AML-193 (cell line): ENCODE data around the gene HYDIN.
A peak's percentile ranks its signal among the peaks of the same experiment; 100 is the strongest.

Experiments
- DNase-seq, 2 experiments: peaks; one replicate each; lab custom pipeline; 2025; lab: John Stamatoyannopoulos, UW

The HYDIN gene

GRCh38 chr16:71230122-71230845 is at the start of gene HYDIN:
HYDIN (minus strand) TSS chr16:71230722; CDS start chr16:71186895, 43,827 bp downstream.
- DNase-seq, result no peak

GRCh38 chr16:71276589-71277334 is 46.2 kb upstream of the HYDIN start:
- no peak for DNase-seq

DNA sequence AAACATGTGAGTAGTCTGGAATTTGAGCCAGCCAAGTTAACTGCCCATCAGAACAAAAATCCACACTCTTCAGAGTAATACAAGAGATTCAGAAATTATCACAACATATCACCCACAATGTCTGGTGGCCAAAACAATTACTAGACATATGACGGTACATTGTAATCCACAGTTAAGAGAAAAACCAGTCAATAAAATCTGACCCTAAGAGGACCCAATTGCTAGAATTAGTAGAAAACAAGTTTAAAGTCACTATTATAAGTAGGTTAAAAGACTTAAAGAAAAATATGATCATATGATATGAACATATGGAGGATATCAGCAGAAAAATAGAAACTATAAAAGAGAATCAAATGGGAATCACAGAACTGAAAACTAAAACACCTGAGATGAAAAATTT is 42.9 kb upstream of the HYDIN start:
- no peak for DNase-seq

- DNase-seq, result no peak
Measured at GRCh38 chr16:71264299-71264698, 33.8 kb upstream of the HYDIN start.

GRCh38 chr16:71263582-71263981 is 33.1 kb upstream of the HYDIN start:
- no peak for DNase-seq

- DNase-seq, result no peak
Measured at GRCh38 chr16:71262391-71262790, 31.9 kb upstream of the HYDIN start.

GRCh38 chr16:71260995-71261394 is 30.5 kb upstream of the HYDIN start:
- no peak for DNase-seq

- no peak for DNase-seq
Measured at GRCh38 chr16:71259086-71259485, 28.6 kb upstream of the HYDIN start.

DNA sequence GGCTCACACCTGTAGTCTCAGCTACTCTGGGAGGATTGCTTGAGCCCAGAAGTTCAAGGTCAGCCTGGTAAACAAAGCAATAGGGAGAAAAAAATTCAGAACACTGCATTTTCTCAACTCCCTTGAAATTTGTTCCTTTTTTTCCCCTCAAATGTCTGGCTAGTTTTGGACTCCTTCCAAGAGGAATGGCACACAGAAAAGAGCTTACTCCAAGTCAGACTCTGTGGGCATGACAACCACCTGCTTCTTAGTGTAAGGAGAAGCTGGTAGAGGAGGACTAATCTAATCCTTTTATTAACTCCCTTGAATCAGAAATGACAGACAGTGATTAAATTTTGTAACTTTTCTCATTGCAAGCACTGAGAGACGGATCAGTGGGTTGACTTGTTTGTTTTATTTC is 27.9 kb upstream of the HYDIN start:
- DNase-seq, result no peak

DNA sequence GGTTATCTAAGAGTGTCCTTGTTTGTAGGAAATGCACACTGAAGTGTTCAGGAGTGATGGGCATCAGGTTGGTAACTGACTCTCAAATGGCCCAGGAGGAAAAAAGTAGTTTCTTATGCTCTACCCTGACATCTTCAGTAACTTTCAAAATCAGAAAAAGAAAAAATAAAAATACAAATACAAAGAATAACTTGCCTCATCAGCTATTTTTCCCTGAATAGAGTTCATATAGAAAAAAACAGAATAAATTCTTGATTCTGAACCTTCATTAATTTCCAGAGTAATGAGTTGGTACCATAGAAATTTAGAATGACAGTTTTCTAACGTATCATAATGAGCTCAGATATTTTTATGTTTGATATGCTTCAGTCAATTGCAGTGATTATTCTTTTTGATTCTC is 27.2 kb upstream of the HYDIN start:
- DNase-seq, result no peak

- no peak for DNase-seq
Measured at GRCh38 chr16:71255721-71256120, 25.2 kb upstream of the HYDIN start.

DNA sequence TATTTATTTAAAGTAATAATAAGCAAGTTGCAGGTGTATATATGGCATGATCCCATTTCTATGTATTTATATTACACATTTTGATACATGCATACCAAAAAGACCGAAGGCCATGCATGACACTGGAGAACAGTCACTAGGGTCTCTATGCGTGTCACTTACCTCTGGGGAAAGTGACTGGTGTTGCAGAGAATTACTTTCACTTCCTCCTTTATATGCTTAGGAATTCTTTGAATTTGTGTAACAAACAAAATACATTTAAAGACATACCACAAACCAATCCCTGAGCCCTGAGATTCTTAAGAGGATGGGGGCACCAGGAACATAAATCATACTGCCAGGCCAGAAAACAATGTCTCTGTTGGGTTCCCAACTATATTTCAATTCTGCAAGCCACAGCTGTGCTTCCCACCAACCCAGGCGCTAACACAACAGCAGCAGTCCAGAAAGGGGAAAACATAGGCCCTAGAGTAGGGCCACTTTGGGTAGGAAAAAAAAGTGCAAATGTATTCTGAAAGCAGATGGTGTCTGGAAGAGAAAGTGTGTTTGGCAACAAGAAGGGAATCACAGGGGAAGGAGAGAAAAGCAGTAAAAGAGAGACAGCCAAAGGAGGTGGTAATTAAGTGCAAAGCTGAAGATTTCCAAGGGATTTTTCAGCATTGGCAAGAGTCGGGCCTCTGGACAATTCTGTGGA is 24.5 kb upstream of the HYDIN start:
- no peak for DNase-seq

- DNase-seq, result no peak
Measured at GRCh38 chr16:71250461-71251235, 20.1 kb upstream of the HYDIN start.

GRCh38 chr16:71249399-71249798 is 18.9 kb upstream of the HYDIN start:
- DNase-seq, result peak in 1 of 2 experiments; percentile 6

DNA sequence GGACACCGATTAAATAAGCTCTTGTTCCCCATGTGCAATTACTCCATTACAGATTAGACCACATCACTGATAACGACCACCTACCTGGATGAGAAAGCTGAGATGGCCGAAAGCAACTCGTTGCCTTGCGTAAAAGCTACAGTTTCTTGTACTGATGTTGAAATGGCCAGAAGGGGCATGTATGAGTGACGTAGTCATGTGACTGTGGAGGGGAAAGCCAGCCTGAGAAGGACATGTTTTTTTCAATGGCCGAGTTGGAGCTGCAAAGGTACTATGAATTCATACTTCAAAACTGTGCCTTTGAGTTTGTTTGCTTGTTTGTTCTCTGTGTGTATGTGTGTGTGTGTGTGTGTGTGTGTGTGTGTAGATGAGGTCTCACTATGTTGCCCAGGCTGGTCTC is 17.0 kb upstream of the HYDIN start:
- no peak for DNase-seq

DNA sequence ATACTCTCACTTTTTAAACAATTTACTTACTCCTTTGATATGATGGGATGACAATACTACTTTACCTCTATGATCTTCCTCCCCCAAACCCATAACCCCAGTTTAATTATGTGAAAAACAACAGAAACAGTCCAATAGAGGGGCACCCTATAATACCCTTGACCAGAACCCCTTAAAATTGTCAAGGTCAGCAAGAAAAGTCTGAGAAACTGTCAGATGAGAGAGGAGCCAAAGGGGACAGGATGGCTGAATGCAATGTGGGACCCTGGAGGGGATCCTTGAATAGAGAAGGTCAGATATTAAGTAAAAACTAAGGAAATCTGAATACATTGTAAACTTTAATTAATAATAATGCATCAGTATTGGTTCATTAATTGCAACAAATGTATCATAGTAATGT is 15.8 kb upstream of the HYDIN start:
- DNase-seq, result no peak

DNA sequence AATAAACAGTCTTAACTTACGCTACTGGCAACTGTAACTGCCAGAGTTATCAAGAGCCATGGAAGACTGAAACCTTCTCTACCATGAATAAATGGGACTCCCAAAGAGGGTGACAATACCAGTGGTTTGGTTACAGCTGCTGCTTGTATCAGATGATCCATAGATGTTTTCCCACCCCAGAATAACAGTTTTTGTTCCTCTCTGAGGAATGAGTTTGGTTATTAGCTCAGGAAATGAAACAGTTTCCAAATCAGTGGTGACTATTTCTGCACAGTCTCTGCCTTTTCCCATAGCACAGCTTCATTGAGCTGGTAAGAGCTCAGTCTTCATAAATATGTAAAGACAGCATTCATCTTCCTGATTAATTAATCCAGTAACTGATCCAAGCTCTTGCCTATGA is 14.0 kb upstream of the HYDIN start:
- no peak for DNase-seq

- no peak for DNase-seq
Measured at GRCh38 chr16:71242601-71243000, 12.1 kb upstream of the HYDIN start.

DNA sequence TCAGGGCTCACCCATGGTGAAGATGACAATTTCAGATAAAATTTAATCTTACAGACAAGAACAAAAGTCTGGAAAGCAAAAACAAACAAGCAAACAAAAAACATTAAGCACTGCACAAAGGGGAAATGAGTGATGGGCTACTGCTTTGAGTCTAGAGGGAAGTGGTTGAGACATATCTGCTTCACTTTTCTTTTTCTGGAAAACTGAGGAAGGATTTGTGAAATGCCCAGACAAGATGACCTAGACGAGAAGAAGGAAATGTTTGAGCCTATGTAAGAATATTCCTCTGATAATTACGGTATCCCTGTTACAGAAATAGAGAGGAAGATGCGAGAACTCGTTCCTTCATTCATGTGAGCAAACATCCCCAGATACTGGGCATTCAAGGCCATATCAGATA is 11.5 kb upstream of the HYDIN start:
- no peak for DNase-seq

DNA sequence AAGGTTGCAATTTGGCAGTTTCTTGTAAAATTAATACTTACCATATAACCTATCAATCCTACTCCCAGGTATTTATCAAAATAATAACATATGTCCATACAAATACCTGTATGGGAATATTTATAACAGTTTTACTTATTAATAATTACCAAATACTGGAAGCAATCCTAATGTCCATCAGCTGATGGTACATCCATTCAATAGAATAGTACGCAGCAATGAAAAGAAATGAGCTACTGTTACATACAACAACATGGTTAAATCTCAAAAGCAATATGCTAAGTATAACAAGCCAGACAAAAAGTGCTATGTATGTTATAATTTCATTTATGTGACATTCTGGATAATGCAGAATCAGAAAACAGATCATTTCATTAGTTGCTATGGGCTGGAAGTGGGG is 1.2 kb downstream of the HYDIN start:
- DNase-seq, result no peak

- DNase-seq, result no peak
Measured at GRCh38 chr16:71226229-71227141, 4.0 kb downstream of the HYDIN start.
